RWPE2 (cell line): ENCODE data around the gene FAF1.

Source experiments
- ATAC-seq: fragments of 200-7000 bp; cut with Tn5 transposase; 3 replicates; pipeline ENCODE4 v1.9.1; 2021; ENCODE audit warnings: low read depth
- DNase-seq: peaks from one replicate; pipeline ENCODE4 v3.0.0-alpha.2; 2020; ENCODE audit warnings: low spot score
- H3K27ac ChIP-seq: fragments of 450-650 bp; 2 replicates; pipeline ENCODE4 v1.5.1; 2017; ENCODE audit warnings: mild to moderate bottlenecking; ENCODE audit not compliant: poor library complexity, severe bottlenecking
- H3K27me3 ChIP-seq: fragments of 250-450 bp; sonication (Bioruptor Pico); 2 replicates; pipeline ENCODE4 v1.5.1; 2021; ENCODE audit warnings: mild to moderate bottlenecking, moderate library complexity; ENCODE audit not compliant: insufficient read depth, poor library complexity, severe bottlenecking
- H3K36me3 ChIP-seq: fragments of 250-450 bp; sonication (Bioruptor Pico); 2 replicates; pipeline ENCODE4 v1.5.1; 2020; ENCODE audit warnings: low read depth, mild to moderate bottlenecking, moderate library complexity
- H3K4me1 ChIP-seq: fragments of 250-450 bp; sonication (Bioruptor Pico); 2 replicates; pipeline ENCODE4 v1.5.1; 2021; ENCODE audit warnings: mild to moderate bottlenecking, moderate library complexity; ENCODE audit not compliant: insufficient read depth, poor library complexity, severe bottlenecking
- H3K4me3 ChIP-seq: fragments of 250-450 bp; sonication (Bioruptor Pico); 2 replicates; pipeline ENCODE4 v1.5.1; 2021; ENCODE audit warnings: mild to moderate bottlenecking, moderate library complexity; ENCODE audit not compliant: severe bottlenecking
- H3K9me3 ChIP-seq: fragments of 250-450 bp; sonication (Bioruptor Pico); 2 replicates; pipeline ENCODE4 v1.5.1; 2021; ENCODE audit warnings: mild to moderate bottlenecking, moderate library complexity; ENCODE audit not compliant: severe bottlenecking
- CTCF ChIP-seq: fragments of 450-650 bp; IDR thresholded peaks from one replicate; pipeline ENCODE4 v1.5.1; 2017; ENCODE audit warnings: mild to moderate bottlenecking, moderate library complexity; ENCODE audit not compliant: poor library complexity, severe bottlenecking

Gene FAF1

DNA sequence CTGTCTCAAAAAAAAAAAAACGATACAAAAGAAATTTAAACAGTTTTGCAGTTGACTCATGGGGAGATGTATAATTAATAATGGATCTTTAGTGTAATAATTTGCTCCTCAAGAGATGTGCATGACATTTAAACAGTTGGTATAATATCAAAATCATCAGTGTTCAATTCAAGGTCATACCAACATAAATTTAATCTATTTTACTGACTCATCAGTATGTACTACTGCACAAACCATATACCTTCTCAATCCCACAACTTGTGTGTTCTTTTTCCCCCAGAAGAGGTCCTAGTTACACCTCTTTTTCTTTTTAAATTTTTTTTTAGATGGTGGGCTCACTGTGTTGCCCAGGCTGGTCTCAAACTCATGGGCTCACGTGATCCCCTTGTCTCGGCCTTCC, 33.6 kb upstream of the FAF1 start:
- no peak overlapping the region for H3K27ac ChIP-seq
- no peaks in the 10 kb centered on the region for H3K9me3 ChIP-seq
- no peak for TF ChIP-seq CTCF
- H3K36me3 ChIP-seq, result no peaks in the 10 kb centered on the region
- H3K27me3 ChIP-seq, result peaks cover 4% of the 10 kb centered on the region
- no peaks in the 10 kb centered on the region for H3K4me1 ChIP-seq
- DNase-seq, result no peak
- ATAC-seq, result no peak
- H3K4me3 ChIP-seq, result no peak overlapping the region

GRCh38 chr1:50992532-50993318, 32.7 kb upstream of the FAF1 start:
- no peaks in the 10 kb centered on the region for H3K36me3 ChIP-seq
- DNase-seq, result no peak
- ATAC-seq, result no peak
- H3K4me3 ChIP-seq, result no peak overlapping the region
- H3K4me1 ChIP-seq, result no peaks in the 10 kb centered on the region
- no peaks in the 10 kb centered on the region for H3K9me3 ChIP-seq
- no peak for TF ChIP-seq CTCF
- peaks cover 4% of the 10 kb centered on the region for H3K27me3 ChIP-seq
- H3K27ac ChIP-seq, result no peak overlapping the region

GRCh38 chr1:50989694-50990093, 29.6 kb upstream of the FAF1 start:
- no peaks in the 10 kb centered on the region for H3K27me3 ChIP-seq
- no peak overlapping the region for H3K4me3 ChIP-seq
- H3K27ac ChIP-seq, result no peak overlapping the region
- no peak for TF ChIP-seq CTCF
- DNase-seq (no peak), ATAC-seq (no peak)
- no peaks in the 10 kb centered on the region for H3K36me3 ChIP-seq
- no peaks in the 10 kb centered on the region for H3K4me1 ChIP-seq
- no peaks in the 10 kb centered on the region for H3K9me3 ChIP-seq

- TF ChIP-seq CTCF, result no peak
- no peak for ATAC-seq
- no peaks in the 10 kb centered on the region for H3K4me1 ChIP-seq
- no peak for DNase-seq
- H3K36me3 ChIP-seq, result no peaks in the 10 kb centered on the region
- H3K4me3 ChIP-seq, result no peak overlapping the region
- H3K27me3 ChIP-seq, result no peaks in the 10 kb centered on the region
- no peaks in the 10 kb centered on the region for H3K9me3 ChIP-seq
- no peak overlapping the region for H3K27ac ChIP-seq
Measured at GRCh38 chr1:50986653-50987052, 26.6 kb upstream of the FAF1 start.

- H3K36me3 ChIP-seq, result no peaks in the 10 kb centered on the region
- no peak overlapping the region for H3K4me3 ChIP-seq
- DNase-seq (no peak), ATAC-seq (no peak)
- no peak for TF ChIP-seq CTCF
- H3K9me3 ChIP-seq, result no peaks in the 10 kb centered on the region
- H3K27me3 ChIP-seq, result no peaks in the 10 kb centered on the region
- H3K4me1 ChIP-seq, result no peaks in the 10 kb centered on the region
- H3K27ac ChIP-seq, result no peak overlapping the region
Measured at GRCh38 chr1:50985094-50985493, 25.0 kb upstream of the FAF1 start.
